ENCODE measurements around the gene SURF6. TPM values are rescaled to one million over a fixed set of nuclear protein-coding genes. Genes with fewer than 3 reads are reported as not detected.
"Not testable (repeated sequence)": the region's sequence is repeated elsewhere in the genome, so short reads cannot be mapped to it uniquely, and the experiment has no call there.

Gene SURF6
- total RNA-seq, 1 donor from 2014 or later: 15.6 TPM

GRCh38 chr9:133331641-133332380, 4.2 kb downstream of the SURF6 start:
- intact Hi-C loops (cut with micrococcal nuclease): no loop called here

- intact Hi-C loops (cut with micrococcal nuclease): no loop called here
Observed at GRCh38 chr9:133331221-133331620, 4.8 kb downstream of the SURF6 start.

GRCh38 chr9:133329306-133330156, 6.5 kb downstream of the SURF6 start:
- intact Hi-C loops (cut with micrococcal nuclease): loop anchor here (1.0 to 2.0 kb wide), 2 partner anchors 90 to 143 kb away; no protein-coding TSS in a partner anchor

- intact Hi-C loops (cut with micrococcal nuclease): loop anchor here (2.0 kb wide), 1 partner anchor 141 kb away; no protein-coding TSS in a partner anchor
Observed at GRCh38 chr9:133327834-133328484, 8.0 kb downstream of the SURF6 start.

- intact Hi-C loops (cut with micrococcal nuclease): not testable (repeated sequence)
Observed at GRCh38 chr9:133327021-133327420, 9.0 kb downstream of the SURF6 start.

- intact Hi-C loops (cut with micrococcal nuclease): no loop called here
Observed at GRCh38 chr9:133323991-133324703, 11.8 kb downstream of the SURF6 start.

- intact Hi-C loops (cut with micrococcal nuclease): no loop called here
Observed at GRCh38 chr9:133323211-133323610, 12.8 kb downstream of the SURF6 start.

- intact Hi-C loops (cut with micrococcal nuclease): no loop called here
Observed at GRCh38 chr9:133322701-133323100, 13.3 kb downstream of the SURF6 start.

- intact Hi-C loops (cut with micrococcal nuclease): no loop called here
Observed at GRCh38 chr9:133321411-133321935, 14.5 kb downstream of the SURF6 start.

- intact Hi-C loops (cut with micrococcal nuclease): no loop called here
Observed at GRCh38 chr9:133320421-133320881, 15.5 kb downstream of the SURF6 start.

- intact Hi-C loops (cut with micrococcal nuclease): not testable (repeated sequence)
Observed at GRCh38 chr9:133317551-133317950, 18.4 kb downstream of the SURF6 start.

GRCh38 chr9:133315997-133316396, 20.0 kb downstream of the SURF6 start:
- intact Hi-C loops (cut with micrococcal nuclease): no loop called here

- intact Hi-C loops (cut with micrococcal nuclease): no loop called here
Observed at GRCh38 chr9:133309608-133310007, 26.4 kb downstream of the SURF6 start.

- intact Hi-C loops (cut with micrococcal nuclease): no loop called here
Observed at GRCh38 chr9:133307301-133307700, 28.7 kb downstream of the SURF6 start.

GRCh38 chr9:133306242-133307204, 29.5 kb downstream of the SURF6 start:
- intact Hi-C loops (cut with micrococcal nuclease): no loop called here

- intact Hi-C loops (cut with micrococcal nuclease): no loop called here
Observed at GRCh38 chr9:133305731-133306130, 30.3 kb downstream of the SURF6 start.

GRCh38 chr9:133304477-133305377, 31.3 kb downstream of the SURF6 start:
- intact Hi-C loops (cut with micrococcal nuclease): no loop called here

- intact Hi-C loops (cut with micrococcal nuclease): no loop called here
Observed at GRCh38 chr9:133304158-133304470, 31.9 kb downstream of the SURF6 start.

Measured in T-helper 1 cell treated with Interleukin-12 subunit alpha and Interleukin-12 subunit beta and Interleukin-4 antibody, amounts not matched to agents 30 ng/mL and 1 ng/mL, for 36 hours (primary cell).